Activated CD4-positive, alpha-beta memory T cell treated with anti-CD3 and anti-CD28 coated beads for 36 hours (primary cell): ENCODE results near the gene LMCD1. TPM values are rescaled to one million over a fixed set of nuclear protein-coding genes. Genes with fewer than 3 reads are reported as not detected.

Source experiments
- total RNA-seq, 2 experiments: library from RNA; stranded (reverse); gene quantifications; one replicate each; pipeline ENCODE4 v1.2.3, GENCODE V29; 2021

The LMCD1 gene
- total RNA-seq, 2 experiments from 2014 or later, result 3.5 to 3.8 TPM

Other genes starting within 250 kb of the LMCD1 start
- not detected for gene SSUH2, start 143.0 kb downstream of the LMCD1 start, total RNA-seq
- gene CAV3, start 232.0 kb downstream of the LMCD1 start, total RNA-seq, result not detected